K562 (cell line): ENCODE measurements around the gene NRTN. TPM values are rescaled to one million over a fixed set of nuclear protein-coding genes. Genes with fewer than 3 reads are reported as not detected.

Experiments
- ARID2 ChIP-seq: fragments of 450-650 bp; IDR thresholded peaks from 2 replicates; pipeline ENCODE4 v1.6.1; 2017; ENCODE audit warnings: antibody characterized with exemption, mild to moderate bottlenecking
- BRCA1 ChIP-seq, 2 experiments: fragments of 450-650 bp in 1 of 2; sonication (generic) in 1 of 2; formaldehyde crosslinking in 1 of 2; IDR thresholded peaks; 2 replicates each; pipeline versions ENCODE4 v1.5.0 to v1.6.1; 2017 to 2020; ENCODE audit warnings: mild to moderate bottlenecking in 1 of 2, missing genetic modification reagents in 1 of 2
- EZH2 ChIP-seq: IDR thresholded peaks from 2 replicates; pipeline ENCODE4 v1.6.1; 2012; ENCODE audit warnings: low read depth, mild to moderate bottlenecking, inconsistent platforms, low read length, borderline replicate concordance
- MCM3 ChIP-seq: fragments of 450-650 bp; IDR thresholded peaks from 2 replicates; pipeline ENCODE4 v1.6.1; 2016
- MEF2A ChIP-seq: IDR thresholded peaks from 2 replicates; pipeline ENCODE4 v1.6.1; 2011; ENCODE audit warnings: low read depth, mild to moderate bottlenecking, low read length, moderate library complexity; ENCODE audit not compliant: control insufficient read depth
- NONO ChIP-seq, 2 experiments: fragments of 200-400 bp in 1 of 2; fragments of 450-650 bp in 1 of 2; formaldehyde crosslinking in 1 of 2; IDR thresholded peaks; 2 replicates each; pipeline ENCODE4 v1.6.1; 2017; ENCODE audit warnings: low read depth in 2 of 2, mild to moderate bottlenecking in 2 of 2, moderate library complexity in 2 of 2, low read length in 1 of 2
- NR2C2 ChIP-seq, 2 experiments: fragments of 200-800 bp in 1 of 2; sonication (Bioruptor generic) in 1 of 2; sonication (generic) in 1 of 2; formaldehyde crosslinking in 1 of 2; IDR thresholded peaks; 2 replicates each; pipeline versions ENCODE4 v1.6.1 to v1.8.0; 2016 to 2022; ENCODE audit warnings: mild to moderate bottlenecking in 1 of 2, missing compliant biosample characterization in 1 of 2, missing genetic modification characterization in 1 of 2, missing genetic modification reagents in 1 of 2
- PHF21A ChIP-seq: fragments of 450-650 bp; IDR thresholded peaks from 2 replicates; pipeline ENCODE4 v1.6.1; 2017; ENCODE audit warnings: low read depth, borderline replicate concordance
- TBP ChIP-seq: optimal IDR thresholded peaks from 2 replicates; pipeline ENCODE3; 2011; ENCODE audit warnings: low read depth, low read length, improper control_type of control experiment
- TCF7 ChIP-seq: sonication (generic); IDR thresholded peaks from 2 replicates; pipeline ENCODE4 v1.6.1; 2016; ENCODE audit warnings: antibody characterized with exemption, borderline replicate concordance
- TEAD4 ChIP-seq, 2 experiments: sonication (generic) in 1 of 2; formaldehyde crosslinking in 1 of 2; IDR thresholded peaks; 2 replicates each; pipeline versions ENCODE4 v1.6.1 to v1.8.0; 2012 to 2022; ENCODE audit warnings: borderline replicate concordance in 1 of 2, inconsistent platforms in 1 of 2, low read length in 1 of 2, mild to moderate bottlenecking in 1 of 2, missing genetic modification reagents in 1 of 2
- ZEB2 ChIP-seq: fragments of 450-650 bp; IDR thresholded peaks from 2 replicates; pipeline ENCODE4 v1.6.1; 2016
- ZNF217 ChIP-seq: sonication (generic); formaldehyde crosslinking; IDR thresholded peaks from 2 replicates; pipeline ENCODE4 v1.8.0; 2022; ENCODE audit warnings: mild to moderate bottlenecking, missing genetic modification reagents
- ZNF282 ChIP-seq: sonication (generic); formaldehyde crosslinking; IDR thresholded peaks from 2 replicates; pipeline ENCODE4 v1.8.1; 2023; ENCODE audit warnings: missing genetic modification reagents
- polyA plus RNA-seq, 8 experiments: library from polyadenylated mRNA; depleted of rRNA in 4 of 8; stranded (reverse) in 5 of 8; unstranded in 3 of 8; fragments of >200 nt; fragmentation: Nextera tagmentation in 2 of 8; fragmentation: Illumina TruSeq in 1 of 8; extraction: Ambion mirVana in 2 of 8; extraction: Trizol in 1 of 8; gene quantifications; 2 replicates each; pipeline versions ENCODE4 v1.2.1 to v1.2.3, GENCODE V29; 2011 to 2014; ENCODE audit warnings: inconsistent platforms in 1 of 8, missing spikeins in 1 of 8
- total RNA-seq, 7 experiments: library from RNA; depleted of rRNA in 6 of 7; stranded (reverse); fragments of >200 nt in 6 of 7; fragmentation: Illumina TruSeq in 2 of 7; extraction: Trizol in 2 of 7; gene quantifications; 2 replicates each; pipeline versions ENCODE4 v1.2.1 to v1.2.3, GENCODE V29; 2011 to 2021; ENCODE audit warnings: low replicate concordance in 1 of 7
- TF ChIP-seq, protein P1 (sequence below): sonication (generic); formaldehyde crosslinking; IDR thresholded peaks from 2 replicates; pipeline ENCODE4 v1.8.0; 2022; ENCODE audit warnings: mild to moderate bottlenecking, missing genetic modification reagents
- TF ChIP-seq, protein P2 (sequence below): fragments of 250-450 bp; sonication (Bioruptor Pico); IDR thresholded peaks from 2 replicates; pipeline ENCODE4 v1.5.1; 2021; ENCODE audit warnings: mild to moderate bottlenecking
- TF ChIP-seq, protein P3 (sequence below): fragments of 450-650 bp; IDR thresholded peaks from 2 replicates; pipeline ENCODE4 v1.6.1; 2016; ENCODE audit warnings: antibody characterized with exemption
- TF ChIP-seq, protein P4 (sequence below): fragments of 150-350 bp; conservative IDR thresholded peaks from 2 replicates; pipeline ENCODE4 v1.6.1; 2014; ENCODE audit warnings: low read length

NRTN gene
- total and polyA plus RNA-seq, 9 of the 15 experiments (the other 6 are each of a cell fraction or from before 2014, with no cell fraction given), result 0.62 to 8.1 (median 1.6) TPM; not detected in 2

DNA sequence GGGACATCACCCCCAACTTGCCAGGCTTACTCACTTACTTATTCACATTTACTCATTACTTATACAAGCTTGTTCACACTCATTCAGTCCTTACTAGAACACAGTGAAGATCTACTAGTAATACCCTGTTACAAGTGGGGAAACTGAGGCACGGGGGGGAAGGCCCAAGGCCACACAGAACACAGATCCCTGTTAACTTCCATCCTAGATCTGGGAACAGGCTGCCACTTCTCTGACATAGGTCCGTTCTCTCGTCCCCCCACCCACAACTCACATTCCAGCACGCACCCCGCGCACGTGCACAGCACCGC lies 1.5 kb upstream of the NRTN start (continued):
- TF ChIP-seq NONO (IDR thresholded peaks at IDR 0.05; ENCODE audit: low read depth in 2 of 2, low read length in 1 of 2) (no peak), TEAD4 (IDR thresholded peaks at IDR 0.05; ENCODE audit: low read length) (0 out of 2 replicates have a peak, but pooled peaks have one; percentile 43), TEAD4 (CRISPR knock-in tag; IDR thresholded peaks at IDR 0.05; ENCODE audit: borderline replicate concordance) (no peak), MEF2A (no peak), ZEB2 (no peak), ARID2 (no peak), BRCA1 (IDR thresholded peaks at IDR 0.05) (no peak), BRCA1 (CRISPR knock-in tag; IDR thresholded peaks at IDR 0.05) (peak; percentile 95), EZH2 (no peak), PHF21A (no peak), ZNF217 (CRISPR knock-in tag) (0 out of 2 replicates have a peak, but pooled peaks have one; percentile 83), TBP (no peak), MCM3 (no peak), NR2C2 (CRISPR knock-in tag; IDR thresholded peaks at IDR 0.05) (no peak; the same call in 1 of the 2 replicates), NR2C2 (tag; IDR thresholded peaks at IDR 0.05) (0 out of 2 replicates have a peak, but pooled peaks have one; percentile 7), TCF7 (no peak), ZNF282 (CRISPR knock-in tag) (0 out of 2 replicates have a peak, but pooled peaks have one; percentile 95)
- TF ChIP-seq, protein P1, sequence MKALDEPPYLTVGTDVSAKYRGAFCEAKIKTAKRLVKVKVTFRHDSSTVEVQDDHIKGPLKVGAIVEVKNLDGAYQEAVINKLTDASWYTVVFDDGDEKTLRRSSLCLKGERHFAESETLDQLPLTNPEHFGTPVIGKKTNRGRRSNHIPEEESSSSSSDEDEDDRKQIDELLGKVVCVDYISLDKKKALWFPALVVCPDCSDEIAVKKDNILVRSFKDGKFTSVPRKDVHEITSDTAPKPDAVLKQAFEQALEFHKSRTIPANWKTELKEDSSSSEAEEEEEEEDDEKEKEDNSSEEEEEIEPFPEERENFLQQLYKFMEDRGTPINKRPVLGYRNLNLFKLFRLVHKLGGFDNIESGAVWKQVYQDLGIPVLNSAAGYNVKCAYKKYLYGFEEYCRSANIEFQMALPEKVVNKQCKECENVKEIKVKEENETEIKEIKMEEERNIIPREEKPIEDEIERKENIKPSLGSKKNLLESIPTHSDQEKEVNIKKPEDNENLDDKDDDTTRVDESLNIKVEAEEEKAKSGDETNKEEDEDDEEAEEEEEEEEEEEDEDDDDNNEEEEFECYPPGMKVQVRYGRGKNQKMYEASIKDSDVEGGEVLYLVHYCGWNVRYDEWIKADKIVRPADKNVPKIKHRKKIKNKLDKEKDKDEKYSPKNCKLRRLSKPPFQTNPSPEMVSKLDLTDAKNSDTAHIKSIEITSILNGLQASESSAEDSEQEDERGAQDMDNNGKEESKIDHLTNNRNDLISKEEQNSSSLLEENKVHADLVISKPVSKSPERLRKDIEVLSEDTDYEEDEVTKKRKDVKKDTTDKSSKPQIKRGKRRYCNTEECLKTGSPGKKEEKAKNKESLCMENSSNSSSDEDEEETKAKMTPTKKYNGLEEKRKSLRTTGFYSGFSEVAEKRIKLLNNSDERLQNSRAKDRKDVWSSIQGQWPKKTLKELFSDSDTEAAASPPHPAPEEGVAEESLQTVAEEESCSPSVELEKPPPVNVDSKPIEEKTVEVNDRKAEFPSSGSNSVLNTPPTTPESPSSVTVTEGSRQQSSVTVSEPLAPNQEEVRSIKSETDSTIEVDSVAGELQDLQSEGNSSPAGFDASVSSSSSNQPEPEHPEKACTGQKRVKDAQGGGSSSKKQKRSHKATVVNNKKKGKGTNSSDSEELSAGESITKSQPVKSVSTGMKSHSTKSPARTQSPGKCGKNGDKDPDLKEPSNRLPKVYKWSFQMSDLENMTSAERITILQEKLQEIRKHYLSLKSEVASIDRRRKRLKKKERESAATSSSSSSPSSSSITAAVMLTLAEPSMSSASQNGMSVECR (CRISPR knock-in tag), result peak; percentile 83; the same call in 1 of the 2 replicates
- TF ChIP-seq, protein P2, sequence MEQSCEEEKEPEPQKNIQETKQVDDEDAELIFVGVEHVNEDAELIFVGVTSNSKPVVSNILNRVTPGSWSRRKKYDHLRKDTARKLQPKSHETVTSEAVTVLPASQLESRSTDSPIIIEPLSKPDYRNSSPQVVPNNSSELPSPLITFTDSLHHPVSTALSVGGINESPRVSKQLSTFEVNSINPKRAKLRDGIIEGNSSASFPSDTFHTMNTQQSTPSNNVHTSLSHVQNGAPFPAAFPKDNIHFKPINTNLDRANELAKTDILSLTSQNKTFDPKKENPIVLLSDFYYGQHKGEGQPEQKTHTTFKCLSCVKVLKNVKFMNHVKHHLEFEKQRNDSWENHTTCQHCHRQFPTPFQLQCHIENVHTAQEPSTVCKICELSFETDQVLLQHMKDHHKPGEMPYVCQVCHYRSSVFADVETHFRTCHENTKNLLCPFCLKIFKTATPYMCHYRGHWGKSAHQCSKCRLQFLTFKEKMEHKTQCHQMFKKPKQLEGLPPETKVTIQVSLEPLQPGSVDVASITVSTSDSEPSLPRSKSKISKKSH (CRISPR knock-in tag), result no peak
- TF ChIP-seq, protein P3, sequence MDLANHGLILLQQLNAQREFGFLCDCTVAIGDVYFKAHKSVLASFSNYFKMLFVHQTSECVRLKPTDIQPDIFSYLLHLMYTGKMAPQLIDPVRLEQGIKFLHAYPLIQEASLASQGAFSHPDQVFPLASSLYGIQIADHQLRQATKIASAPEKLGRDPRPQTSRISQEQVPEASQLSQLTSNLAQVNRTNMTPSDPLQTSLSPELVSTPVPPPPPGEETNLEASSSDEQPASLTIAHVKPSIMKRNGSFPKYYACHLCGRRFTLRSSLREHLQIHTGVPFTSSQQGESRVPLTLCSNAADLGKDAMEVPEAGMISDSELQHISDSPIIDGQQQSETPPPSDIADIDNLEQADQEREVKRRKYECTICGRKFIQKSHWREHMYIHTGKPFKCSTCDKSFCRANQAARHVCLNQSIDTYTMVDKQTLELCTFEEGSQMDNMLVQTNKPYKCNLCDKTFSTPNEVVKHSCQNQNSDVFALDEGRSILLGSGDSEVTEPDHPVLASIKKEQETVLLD, result no peak
- TF ChIP-seq, protein P4, sequence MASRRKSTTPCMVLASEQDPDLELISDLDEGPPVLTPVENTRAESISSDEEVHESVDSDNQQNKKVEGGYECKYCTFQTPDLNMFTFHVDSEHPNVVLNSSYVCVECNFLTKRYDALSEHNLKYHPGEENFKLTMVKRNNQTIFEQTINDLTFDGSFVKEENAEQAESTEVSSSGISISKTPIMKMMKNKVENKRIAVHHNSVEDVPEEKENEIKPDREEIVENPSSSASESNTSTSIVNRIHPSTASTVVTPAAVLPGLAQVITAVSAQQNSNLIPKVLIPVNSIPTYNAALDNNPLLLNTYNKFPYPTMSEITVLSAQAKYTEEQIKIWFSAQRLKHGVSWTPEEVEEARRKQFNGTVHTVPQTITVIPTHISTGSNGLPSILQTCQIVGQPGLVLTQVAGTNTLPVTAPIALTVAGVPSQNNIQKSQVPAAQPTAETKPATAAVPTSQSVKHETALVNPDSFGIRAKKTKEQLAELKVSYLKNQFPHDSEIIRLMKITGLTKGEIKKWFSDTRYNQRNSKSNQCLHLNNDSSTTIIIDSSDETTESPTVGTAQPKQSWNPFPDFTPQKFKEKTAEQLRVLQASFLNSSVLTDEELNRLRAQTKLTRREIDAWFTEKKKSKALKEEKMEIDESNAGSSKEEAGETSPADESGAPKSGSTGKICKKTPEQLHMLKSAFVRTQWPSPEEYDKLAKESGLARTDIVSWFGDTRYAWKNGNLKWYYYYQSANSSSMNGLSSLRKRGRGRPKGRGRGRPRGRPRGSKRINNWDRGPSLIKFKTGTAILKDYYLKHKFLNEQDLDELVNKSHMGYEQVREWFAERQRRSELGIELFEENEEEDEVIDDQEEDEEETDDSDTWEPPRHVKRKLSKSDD, result no peak
